HG03196 (cell line): Measurements from ENCODE around the gene MAPK8IP1.

Source experiments
- ATAC-seq: cut with Tn5 transposase; IDR thresholded peaks from one replicate; pipeline ENCODE4 v1.9.1; 2021; ENCODE audit not compliant: unreplicated experiment

Gene MAPK8IP1

GRCh38 chr11:45906965-45907611 lies 21.6 kb downstream of the MAPK8IP1 start, which contains the start of gene FREY1:
TSS of gene FREY1 (minus strand) at chr11:45907271. CDS start at chr11:45907245, 26 bp downstream.
- no peak for ATAC-seq

- ATAC-seq = no peak
These were observed 22.5 kb downstream of the MAPK8IP1 start for GRCh38 chr11:45907911-45908370.

GRCh38 chr11:45909594-45910475 lies 24.4 kb downstream of the MAPK8IP1 start:
- ATAC-seq = no peak

GRCh38 chr11:45910623-45911022 lies 25.2 kb downstream of the MAPK8IP1 start:
- no peak for ATAC-seq

DNA sequence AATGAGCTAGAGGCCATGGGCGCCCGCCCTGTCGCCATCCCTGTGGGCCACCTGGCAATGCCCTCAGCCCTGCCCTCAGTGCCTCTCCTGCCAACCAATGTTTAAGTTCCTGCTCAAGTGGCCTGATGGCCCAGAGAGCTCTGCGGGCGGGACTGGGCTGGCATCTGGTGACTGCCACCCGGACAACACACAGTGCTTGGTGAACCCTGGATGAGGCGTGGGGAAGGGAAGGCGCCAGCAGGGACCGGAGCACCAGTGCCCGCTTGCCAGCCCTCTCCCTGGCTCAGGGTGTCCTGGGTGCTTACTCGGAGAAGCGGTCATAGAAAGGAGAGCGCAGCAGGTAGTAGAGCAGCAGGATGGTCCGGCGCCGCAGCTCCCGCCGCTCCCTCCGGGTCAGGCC lies 28.1 kb downstream of the MAPK8IP1 start:
- no peak for ATAC-seq

DNA sequence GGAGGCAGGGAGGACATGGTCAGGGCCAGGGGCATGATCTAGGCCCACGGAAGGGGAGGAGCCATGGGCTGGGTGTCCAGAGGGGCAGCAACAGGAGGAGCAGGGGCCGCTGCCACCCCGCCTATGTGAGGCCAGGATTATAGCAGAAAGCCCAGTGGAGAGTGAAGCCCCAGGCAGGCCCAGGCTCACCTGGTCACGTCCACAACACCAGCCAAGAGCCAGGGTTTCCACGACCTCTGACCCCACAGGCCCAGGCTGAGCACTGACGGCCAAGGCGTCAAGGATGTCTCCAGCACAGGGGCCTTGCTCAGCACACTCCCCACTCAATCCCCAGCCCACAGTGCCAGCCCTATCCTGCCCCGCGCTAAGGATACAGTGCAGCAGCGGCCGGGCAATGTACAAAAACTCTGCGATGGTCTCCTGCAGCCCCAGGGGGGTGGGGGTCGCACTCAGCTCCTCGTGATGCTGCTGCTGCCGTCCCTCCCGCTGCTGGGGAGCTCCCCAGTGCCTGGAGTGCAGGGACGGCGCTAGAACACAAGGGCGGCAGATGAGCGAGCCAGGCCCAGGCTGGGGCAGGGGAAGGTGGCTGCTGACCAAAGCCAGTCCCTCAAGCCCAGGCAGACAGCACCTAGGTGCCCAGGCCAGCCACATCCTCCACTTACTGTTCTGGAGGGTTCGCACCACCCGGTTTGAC lies 28.6 kb downstream of the MAPK8IP1 start:
- ATAC-seq = no peak

DNA sequence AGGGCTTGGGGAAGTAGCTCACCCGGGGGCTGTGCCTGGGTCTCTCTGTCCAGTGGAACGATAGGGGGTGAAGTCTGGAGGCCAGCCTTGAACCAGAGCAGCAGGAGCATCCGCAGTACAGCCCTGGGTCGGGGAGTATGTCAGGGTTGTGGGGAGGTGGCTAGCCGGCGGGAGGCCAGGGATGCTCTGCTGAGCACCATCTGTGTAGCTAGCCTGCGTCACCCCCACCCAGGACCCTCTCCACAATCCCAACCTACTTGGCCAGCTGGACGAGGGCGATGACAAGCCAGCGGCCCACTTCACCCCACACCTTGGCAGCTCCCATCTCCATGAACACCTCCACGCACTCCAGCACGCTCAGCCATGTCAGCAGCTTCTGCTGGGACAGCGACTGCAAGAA lies 30.0 kb downstream of the MAPK8IP1 start:
- ATAC-seq = no peak

GRCh38 chr11:45917286-45917622 lies 31.8 kb downstream of the MAPK8IP1 start:
- ATAC-seq = peak; percentile 5

GRCh38 chr11:45917623-45918330 lies 32.3 kb downstream of the MAPK8IP1 start, which contains the start of gene PEX16:
TSS of gene PEX16 (minus strand) at chr11:45917877. CDS start at chr11:45917811, 66 bp downstream.
- peak; percentile 84 for ATAC-seq

DNA sequence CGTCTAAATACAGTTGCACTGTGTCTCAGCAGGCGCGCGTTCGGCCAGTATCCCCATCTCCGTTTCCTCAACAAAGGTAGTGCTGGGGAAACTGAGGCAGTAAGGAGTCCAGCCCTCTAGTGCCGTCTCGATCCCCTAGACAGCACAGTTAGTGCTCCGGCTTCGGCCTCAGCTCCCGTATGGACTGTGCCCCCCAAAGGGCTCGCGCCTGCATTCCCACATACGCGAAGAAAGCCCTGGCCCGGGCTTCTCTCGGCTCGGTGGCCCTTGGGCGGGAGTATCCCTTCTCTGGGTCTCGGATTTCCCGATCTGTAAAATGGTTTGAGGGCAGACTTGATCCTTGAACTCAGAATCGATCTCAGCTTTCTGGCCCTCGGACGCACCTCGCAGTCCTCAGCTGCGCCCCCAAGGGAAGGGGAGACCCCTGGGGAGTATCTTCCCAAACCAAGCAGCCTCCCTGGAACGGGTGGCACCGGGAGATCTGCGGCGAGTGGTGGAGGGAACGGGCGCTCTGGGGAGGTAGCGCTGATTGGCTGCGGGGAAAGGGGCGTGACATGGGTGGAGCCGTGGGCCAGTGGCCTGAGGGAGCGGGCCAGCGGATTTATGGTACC lies 33.0 kb downstream of the MAPK8IP1 start:
- ATAC-seq = peak; percentile 26

DNA sequence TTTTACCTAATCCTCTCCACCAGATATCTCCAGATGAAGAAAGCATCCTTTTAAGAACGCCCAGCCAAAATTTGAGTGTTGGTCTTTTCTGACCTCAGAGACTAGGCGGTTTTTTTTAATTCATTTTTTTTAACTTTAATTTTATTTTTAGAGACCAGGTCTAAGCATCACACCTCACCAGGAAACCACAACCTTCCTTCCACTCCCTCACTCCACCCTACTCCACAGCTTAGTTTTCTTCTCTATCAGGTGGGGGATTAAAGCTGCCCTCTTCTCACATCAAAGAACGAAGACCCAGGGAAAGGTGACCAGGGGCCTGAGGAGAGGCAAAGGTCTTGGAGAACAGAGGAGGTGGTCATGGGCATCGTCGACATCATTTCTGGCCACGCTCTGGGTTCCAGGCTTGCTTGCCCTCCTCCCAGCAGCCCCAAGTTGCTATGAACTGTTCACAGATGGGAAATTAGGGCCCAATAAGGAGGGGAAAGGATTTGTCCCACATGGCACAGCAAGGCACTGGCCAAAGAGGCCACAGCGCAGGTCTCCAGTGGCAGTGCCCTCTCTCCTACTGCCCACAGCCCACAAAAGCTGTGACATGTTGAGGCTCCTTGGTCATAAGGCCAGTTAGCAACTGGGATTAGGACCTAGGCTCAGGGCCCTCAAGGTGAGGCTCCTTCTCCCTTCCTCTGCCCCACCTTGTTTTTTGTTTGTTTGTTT lies 33.7 kb downstream of the MAPK8IP1 start:
- no peak for ATAC-seq

DNA sequence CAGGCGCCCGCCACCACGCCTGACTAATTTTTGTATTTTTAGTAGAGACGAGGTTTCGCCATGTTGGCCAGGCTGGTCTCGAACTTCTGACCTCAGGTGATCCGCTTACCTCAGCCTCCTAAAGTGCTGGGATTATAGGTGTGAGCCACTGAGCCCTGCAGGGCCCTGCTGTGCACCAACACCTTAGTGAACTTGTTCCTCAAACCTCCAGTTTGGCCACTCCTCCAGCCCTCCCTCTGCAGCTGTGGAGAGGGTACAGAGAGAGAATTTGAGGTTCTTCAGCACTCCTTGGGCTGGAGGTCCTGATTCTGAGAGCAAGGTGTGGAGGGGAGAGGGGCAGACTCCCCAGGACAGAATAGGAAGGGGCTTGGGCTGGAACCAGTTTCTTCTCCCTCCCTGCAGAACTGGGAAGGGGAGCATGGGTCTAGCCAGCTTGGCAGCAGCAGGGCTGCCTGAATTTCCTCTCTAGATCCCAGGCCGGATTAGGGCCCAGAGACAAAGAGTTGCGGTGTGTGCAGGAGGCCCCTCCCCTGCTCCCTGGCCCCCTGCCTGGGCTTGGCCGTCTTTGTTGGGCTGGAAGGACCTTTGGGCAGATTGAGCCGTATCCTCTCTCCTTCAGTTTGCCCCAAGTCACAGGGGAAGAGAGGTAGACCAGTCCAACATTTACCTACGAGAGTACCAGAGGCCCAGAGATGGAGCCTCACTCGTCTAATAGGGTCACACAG lies 34.5 kb downstream of the MAPK8IP1 start:
- ATAC-seq = no peak

- ATAC-seq = no peak
These were observed 35.4 kb downstream of the MAPK8IP1 start for GRCh38 chr11:45920531-45921477.

DNA sequence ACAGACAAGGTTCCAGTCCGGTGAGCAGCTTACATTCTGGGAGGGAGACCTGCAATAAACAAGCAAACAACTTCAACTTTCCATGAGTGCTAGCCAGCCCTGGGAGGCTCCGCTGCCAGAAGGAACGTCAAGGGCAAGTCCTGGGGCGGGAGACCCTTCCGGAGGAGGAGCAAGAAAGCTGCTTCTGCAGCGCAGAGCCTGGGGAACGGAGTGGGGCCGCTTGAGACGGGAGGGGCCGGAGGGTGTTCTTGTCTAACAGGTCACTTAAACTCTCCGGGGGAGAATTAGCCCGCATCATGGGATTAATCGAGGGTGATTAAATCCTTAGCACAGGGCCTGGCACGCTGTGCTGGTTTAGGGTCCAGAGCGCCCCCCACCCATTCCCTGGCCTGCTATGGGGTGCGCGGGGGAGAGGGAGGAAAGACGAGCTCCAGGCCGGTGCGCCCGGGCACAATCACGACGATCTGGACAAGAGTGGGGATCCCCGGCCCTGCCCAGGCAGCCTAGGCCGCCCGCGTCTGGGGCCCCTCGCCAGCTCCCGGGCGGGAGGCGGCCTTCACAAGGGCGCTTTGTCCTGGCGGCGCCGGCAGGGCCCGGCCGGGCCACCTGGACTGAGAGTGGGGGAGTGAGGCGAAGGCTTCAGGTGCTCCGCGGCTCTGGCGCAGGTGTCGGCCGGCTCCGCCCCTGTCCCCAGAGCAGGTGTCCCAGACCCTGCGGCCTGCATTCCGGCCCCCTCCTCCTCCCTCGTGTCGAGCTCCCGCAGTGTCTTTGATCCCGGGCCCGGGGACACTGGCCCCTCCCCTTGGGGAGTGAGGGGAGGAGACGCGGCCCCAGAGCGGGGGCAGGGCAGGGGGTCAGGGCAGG lies 36.3 kb downstream of the MAPK8IP1 start:
- ATAC-seq = no peak

GRCh38 chr11:45922425-45923082 lies 37.1 kb downstream of the MAPK8IP1 start, which contains the start of gene LARGE2:
TSS of gene LARGE2 (plus strand) at chr11:45922656. CDS start at chr11:45922883, 227 bp downstream.
- no peak for ATAC-seq
